CD4-positive, alpha-beta T cell (primary cell): ENCODE measurements around the gene KRT83. TPM values are rescaled to one million over a fixed set of nuclear protein-coding genes. Genes with fewer than 3 reads are reported as not detected.

Experiments used
- ATAC-seq: fragments of 200-7000 bp; cut with Tn5 transposase; one replicate; pipeline ENCODE4 v1.10.0; 2022; ENCODE audit warnings: mild to moderate bottlenecking; ENCODE audit not compliant: poor library complexity
- CTCF ChIA-PET: fragments of 350-600 bp; sonication (Branson Sonifier 250); formaldehyde crosslinking; loops from one replicate; lab custom pipeline; 2021; ENCODE audit warnings: antibody characterized with exemption, inconsistent platforms; lab: Charles Lee
- POLR2A ChIA-PET: fragments of 350-600 bp; sonication (Branson Sonifier 250); formaldehyde crosslinking; loops from one replicate; lab custom pipeline; 2021; ENCODE audit warnings: antibody characterized with exemption, inconsistent platforms; lab: Charles Lee
- DNase-seq, 14 experiments: peaks; one replicate each; pipeline ENCODE4 v3.0.0-alpha.2; 2013 to 2020; ENCODE audit warnings: mixed read lengths in 2 of 14
- H3K27ac ChIP-seq, 2 donors: one replicate each; pipeline versions ENCODE4 v1.5.1 to v1.7.0; 2013; ENCODE audit warnings: low read length in 2 of 2, low read depth in 1 of 2, mild to moderate bottlenecking in 1 of 2
- H3K27me3 ChIP-seq, 2 experiments: 1 replicate in 1 of 2; 2 replicates in 1 of 2; pipeline versions ENCODE4 v1.6.1 to v1.7.0; 2013; ENCODE audit warnings: low read length in 2 of 2, control low read depth in 1 of 2, mild to moderate bottlenecking in 1 of 2, moderate library complexity in 1 of 2; ENCODE audit not compliant: insufficient read depth in 2 of 2, control insufficient read depth in 1 of 2
- H3K36me3 ChIP-seq: one replicate; pipeline ENCODE4 v1.6.1; 2013; ENCODE audit warnings: low read length, control low read depth; ENCODE audit not compliant: insufficient read depth
- H3K4me1 ChIP-seq: one replicate; pipeline ENCODE4 v1.6.1; 2013; ENCODE audit warnings: low read length, control low read depth; ENCODE audit not compliant: insufficient read depth
- H3K4me3 ChIP-seq: one replicate; pipeline ENCODE4 v1.5.1; 2013; ENCODE audit warnings: mild to moderate bottlenecking, low read length, moderate library complexity
- H3K9me3 ChIP-seq, 2 experiments: 1 replicate in 1 of 2; 2 replicates in 1 of 2; pipeline versions ENCODE4 v1.6.1 to v1.7.0; 2013; ENCODE audit warnings: low read length in 2 of 2, mild to moderate bottlenecking in 2 of 2, control low read depth in 1 of 2, moderate library complexity in 1 of 2; ENCODE audit not compliant: control insufficient read depth in 1 of 2, insufficient read depth in 1 of 2
- H3K27ac Mint-ChIP-seq: one replicate; pipeline ENCODE4 v1.8.0; 2020; ENCODE audit warnings: mixed read lengths
- H3K27me3 Mint-ChIP-seq: one replicate; pipeline ENCODE4 v1.8.0; 2021; ENCODE audit warnings: mixed read lengths
- H3K36me3 Mint-ChIP-seq: one replicate; pipeline ENCODE4 v1.8.0; 2021; ENCODE audit warnings: low read depth, mixed read lengths
- H3K4me1 Mint-ChIP-seq: one replicate; pipeline ENCODE4 v1.8.0; 2021; ENCODE audit warnings: low read depth, mixed read lengths
- H3K4me3 Mint-ChIP-seq: one replicate; pipeline ENCODE4 v1.8.0; 2020; ENCODE audit warnings: mild to moderate bottlenecking, mixed read lengths
- H3K9me3 Mint-ChIP-seq: one replicate; pipeline ENCODE4 v1.8.0; 2020; ENCODE audit warnings: mixed read lengths
- CTCF ChIP-seq: fragments of 200-600 bp; IDR thresholded peaks from one replicate; pipeline ENCODE4 v1.8.0; 2022; ENCODE audit warnings: antibody characterized with exemption, mild to moderate bottlenecking
- intact Hi-C, 2 experiments: fragments of 100-400 bp; cut with DNase I in 1 of 2; cut with micrococcal nuclease in 1 of 2; formaldehyde crosslinking; loops; one replicate each; pipeline versions ENCODE4 v1.15.1 to v1.9.0; 2023 to 2025; cut with DNase I, micrococcal nuclease
- total RNA-seq, 174 experiments: library from RNA in 2 of 174; stranded (reverse) in 2 of 174; gene quantifications; one replicate each; pipeline ENCODE4 v1.2.3 and lab custom pipeline; 2021 to 2026

The KRT83 gene
- total RNA-seq, 2 experiments from 2014 or later: not detected

- Histone ChIP-seq H3K4me3 (no peak overlapping the region), H3K27me3 (peaks cover 5 to 12% of the 10 kb centered on the region in 2 experiments), H3K4me1 (peaks cover 10% of the 10 kb centered on the region), H3K9me3 (no peaks in the 10 kb centered on the region), H3K36me3 (no peaks in the 10 kb centered on the region), H3K27ac (no peak overlapping the region)
- TF ChIP-seq CTCF: no peak
- intact Hi-C loops: no loop called here
- Mint-ChIP-seq H3K4me1 (peaks cover 7% of the 10 kb centered on the region), H3K4me3 (no peak overlapping the region), H3K36me3 (no peaks in the 10 kb centered on the region), H3K27me3 (peaks cover 63% of the 10 kb centered on the region), H3K27ac (no peak overlapping the region), H3K9me3 (no peaks in the 10 kb centered on the region)
- DNase-seq (no peak), ATAC-seq (no peak)
- POLR2A ChIA-PET: interaction anchor here (0.5 kb wide), 1 partner anchor 74 kb away, joined by 3 read pairs; no protein-coding TSS in a partner anchor
- CTCF ChIA-PET: no interaction called here
These were observed 1.8 kb upstream of the KRT83 start for GRCh38 chr12:52323001-52323400.

GRCh38 chr12:52322069-52322468 is 871 bp upstream of the KRT83 start:
- H3K9me3 Mint-ChIP-seq: no peaks in the 10 kb centered on the region
- H3K27ac ChIP-seq: no peak overlapping the region
- H3K4me3 Mint-ChIP-seq: no peak overlapping the region
- no peak overlapping the region for H3K27ac Mint-ChIP-seq
- peaks cover 57% of the 10 kb centered on the region for H3K27me3 Mint-ChIP-seq
- DNase-seq: no peak
- ChIA-PET POLR2A (no interaction called here), CTCF (no interaction called here)
- peaks cover 2% of the 10 kb centered on the region for H3K4me1 ChIP-seq
- no peaks in the 10 kb centered on the region for H3K36me3 ChIP-seq
- TF ChIP-seq CTCF: no peak
- H3K36me3 Mint-ChIP-seq: no peaks in the 10 kb centered on the region
- no peaks in the 10 kb centered on the region for H3K9me3 ChIP-seq
- H3K4me3 ChIP-seq: no peak overlapping the region
- H3K27me3 ChIP-seq: peaks cover 5 to 12% of the 10 kb centered on the region in 2 experiments
- intact Hi-C loops: no loop called here
- ATAC-seq: no peak
- H3K4me1 Mint-ChIP-seq: no peaks in the 10 kb centered on the region

- no peaks in the 10 kb centered on the region for H3K36me3 Mint-ChIP-seq
- peaks cover 5 to 12% of the 10 kb centered on the region in 2 experiments for H3K27me3 ChIP-seq
- ATAC-seq (no peak), DNase-seq (no peak)
- H3K36me3 ChIP-seq: no peaks in the 10 kb centered on the region
- H3K4me1 ChIP-seq: peaks cover 2% of the 10 kb centered on the region
- no peak overlapping the region for H3K4me3 ChIP-seq
- ChIA-PET POLR2A (no interaction called here), CTCF (no interaction called here)
- intact Hi-C loops: no loop called here
- H3K27ac Mint-ChIP-seq: no peak overlapping the region
- H3K9me3 Mint-ChIP-seq: no peaks in the 10 kb centered on the region
- no peaks in the 10 kb centered on the region for H3K4me1 Mint-ChIP-seq
- no peak overlapping the region for H3K27ac ChIP-seq
- no peaks in the 10 kb centered on the region for H3K9me3 ChIP-seq
- no peak overlapping the region for H3K4me3 Mint-ChIP-seq
- no peak for TF ChIP-seq CTCF
- H3K27me3 Mint-ChIP-seq: peaks cover 57% of the 10 kb centered on the region
These were observed 220 bp upstream of the KRT83 start for GRCh38 chr12:52321418-52321817.
